Endodermal cell (in vitro differentiated cells): ENCODE measurements around the gene SLC16A13. TPM values are rescaled to one million over a fixed set of nuclear protein-coding genes. Genes with fewer than 3 reads are reported as not detected.

Source experiments
- DNase-seq: peaks from one replicate; pipeline ENCODE4 v3.0.0-alpha.2; 2017
- H3K27ac ChIP-seq: 2 replicates; pipeline ENCODE4 v1.5.1; 2013; ENCODE audit warnings: mild to moderate bottlenecking, low read depth, low read length, moderate library complexity
- H3K27me3 ChIP-seq: 2 replicates; pipeline ENCODE4 v1.6.1; 2013; ENCODE audit warnings: mild to moderate bottlenecking, low read length, moderate library complexity; ENCODE audit not compliant: insufficient read depth, control insufficient read depth, poor library complexity, severe bottlenecking
- H3K36me3 ChIP-seq: 2 replicates; pipeline ENCODE4 v1.7.0; 2013; ENCODE audit warnings: mild to moderate bottlenecking, low read length, moderate library complexity; ENCODE audit not compliant: control insufficient read depth, insufficient read depth
- H3K4me1 ChIP-seq: one replicate; pipeline ENCODE4 v1.7.0; 2013; ENCODE audit warnings: low read length; ENCODE audit not compliant: control insufficient read depth, insufficient read depth
- H3K4me3 ChIP-seq: 2 replicates; pipeline ENCODE4 v1.5.1; 2013; ENCODE audit warnings: mild to moderate bottlenecking, low read length, moderate library complexity
- H3K9ac ChIP-seq: 2 replicates; pipeline ENCODE4 v1.6.1; 2013; ENCODE audit warnings: mild to moderate bottlenecking, low read length, moderate library complexity; ENCODE audit not compliant: poor library complexity, severe bottlenecking; ENCODE audit errors: extremely low read depth
- H3K9me3 ChIP-seq: 2 replicates; pipeline ENCODE4 v1.6.1; 2013; ENCODE audit warnings: mild to moderate bottlenecking, low read length, moderate library complexity; ENCODE audit not compliant: control insufficient read depth
- H3K27ac Mint-ChIP-seq: 2 replicates; pipeline ENCODE4 v1.8.0; 2020; ENCODE audit warnings: mixed read lengths
- H3K27me3 Mint-ChIP-seq: 2 replicates; pipeline ENCODE4 v1.8.0; 2021; ENCODE audit warnings: mild to moderate bottlenecking, mixed read lengths; ENCODE audit not compliant: insufficient read depth
- H3K36me3 Mint-ChIP-seq: 2 replicates; pipeline ENCODE4 v1.8.0; 2020; ENCODE audit warnings: low read depth, mixed read lengths
- H3K4me1 Mint-ChIP-seq: 2 replicates; pipeline ENCODE4 v1.8.0; 2020; ENCODE audit warnings: mixed read lengths
- H3K4me3 Mint-ChIP-seq: 2 replicates; pipeline ENCODE4 v1.8.0; 2020; ENCODE audit warnings: mild to moderate bottlenecking, moderate library complexity, mixed read lengths
- H3K9me3 Mint-ChIP-seq: 2 replicates; pipeline ENCODE4 v1.8.0; 2020; ENCODE audit warnings: mild to moderate bottlenecking, mixed read lengths
- WGBS, 2 experiments: methylation state at CpG; one replicate each; pipeline versions ENCODE4 v1.1.5 to v1.1.7; 2013; ENCODE audit warnings: missing lambda C conversion rate in 2 of 2, mixed read lengths in 1 of 2; ENCODE audit not compliant: insufficient coverage in 1 of 2, insufficient read length in 1 of 2; 5-methylcytosine and 5-hydroxymethylcytosine counted together
- total RNA-seq, 2 donors: library from RNA; stranded (reverse); fragmentation: NEBNext Ultra II Directional in 1 of 2; extraction: Animal tissue kit (Norgen Biotek cat#: 25700) in 1 of 2; gene quantifications; 2 replicates in 1 of 2; 3 replicates in 1 of 2; pipeline ENCODE4 v1.2.1, GENCODE V29; 2021
- TF ChIP-seq, protein P1 (sequence below): fragments of 200-600 bp; sonication (generic); conservative IDR thresholded peaks from 2 replicates; pipeline ENCODE4 v1.5.0; 2021; ENCODE audit warnings: antibody characterized with exemption, mild to moderate bottlenecking

SLC16A13 gene
- total RNA-seq, 2 donors from 2014 or later = 18.8 to 19.9 TPM

GRCh38 chr17:7041607-7042500, 6.0 kb downstream of the SLC16A13 start:
- H3K27me3 ChIP-seq = peaks cover 55% of the 10 kb centered on the region
- 19 to 28% methylated on average over 14 to 43 of the region's 43 CpGs for WGBS, 2 experiments
- H3K36me3 ChIP-seq = no peaks in the 10 kb centered on the region
- Mint-ChIP-seq H3K27me3 (peaks cover 41% of the 10 kb centered on the region), H3K4me3 (peak overlapping the region; percentile 44), H3K9me3 (no peaks in the 10 kb centered on the region), H3K36me3 (peaks cover 6% of the 10 kb centered on the region), H3K27ac (no peak overlapping the region), H3K4me1 (peaks cover 13% of the 10 kb centered on the region)
- DNase-seq = peak; percentile 82
- no peak overlapping the region for H3K9ac ChIP-seq
- H3K27ac ChIP-seq = no peak overlapping the region
- TF ChIP-seq, protein P1, sequence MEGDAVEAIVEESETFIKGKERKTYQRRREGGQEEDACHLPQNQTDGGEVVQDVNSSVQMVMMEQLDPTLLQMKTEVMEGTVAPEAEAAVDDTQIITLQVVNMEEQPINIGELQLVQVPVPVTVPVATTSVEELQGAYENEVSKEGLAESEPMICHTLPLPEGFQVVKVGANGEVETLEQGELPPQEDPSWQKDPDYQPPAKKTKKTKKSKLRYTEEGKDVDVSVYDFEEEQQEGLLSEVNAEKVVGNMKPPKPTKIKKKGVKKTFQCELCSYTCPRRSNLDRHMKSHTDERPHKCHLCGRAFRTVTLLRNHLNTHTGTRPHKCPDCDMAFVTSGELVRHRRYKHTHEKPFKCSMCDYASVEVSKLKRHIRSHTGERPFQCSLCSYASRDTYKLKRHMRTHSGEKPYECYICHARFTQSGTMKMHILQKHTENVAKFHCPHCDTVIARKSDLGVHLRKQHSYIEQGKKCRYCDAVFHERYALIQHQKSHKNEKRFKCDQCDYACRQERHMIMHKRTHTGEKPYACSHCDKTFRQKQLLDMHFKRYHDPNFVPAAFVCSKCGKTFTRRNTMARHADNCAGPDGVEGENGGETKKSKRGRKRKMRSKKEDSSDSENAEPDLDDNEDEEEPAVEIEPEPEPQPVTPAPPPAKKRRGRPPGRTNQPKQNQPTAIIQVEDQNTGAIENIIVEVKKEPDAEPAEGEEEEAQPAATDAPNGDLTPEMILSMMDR = no peak
- no peaks in the 10 kb centered on the region for H3K9me3 ChIP-seq
- no peak overlapping the region for H3K4me3 ChIP-seq
- H3K4me1 ChIP-seq = peaks cover 4% of the 10 kb centered on the region

DNA sequence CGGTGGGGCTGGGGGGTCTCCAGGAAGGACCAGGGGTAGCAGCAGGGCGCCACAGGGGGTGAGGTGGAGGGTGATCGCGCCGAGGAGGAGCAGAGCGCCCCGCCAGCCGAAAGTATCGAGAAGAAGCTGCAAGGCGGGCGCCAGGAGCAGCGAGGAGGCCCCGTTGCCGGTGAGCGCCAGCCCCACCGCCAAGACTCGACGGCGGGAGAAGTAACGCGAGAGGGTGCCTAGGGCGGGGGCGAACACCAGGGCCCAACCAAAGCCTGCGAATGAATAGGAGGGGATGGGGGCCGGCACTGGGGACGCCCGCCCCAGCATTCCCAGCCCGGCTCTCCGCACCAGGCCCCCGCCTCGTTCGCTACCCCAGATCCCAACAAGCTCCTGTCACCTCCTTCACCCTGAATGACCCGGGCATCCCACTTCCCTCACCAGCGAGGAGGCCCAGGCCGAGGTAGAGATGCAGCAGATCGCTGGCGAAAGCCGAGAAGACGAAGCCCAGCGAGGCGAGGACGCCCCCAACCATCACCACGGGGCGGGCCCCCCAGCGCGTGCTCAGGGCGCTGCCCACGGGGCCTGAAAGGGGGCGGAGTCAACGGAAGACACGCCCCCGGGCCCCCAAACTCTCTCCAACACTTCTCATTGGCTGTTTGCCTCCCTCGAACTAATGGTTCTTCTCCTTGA, 6.8 kb downstream of the SLC16A13 start:
- H3K4me1 Mint-ChIP-seq = peaks cover 14% of the 10 kb centered on the region
- TF ChIP-seq, protein P1 = no peak
- no peaks in the 10 kb centered on the region for H3K9me3 Mint-ChIP-seq
- H3K4me3 ChIP-seq = no peak overlapping the region
- peaks cover 6% of the 10 kb centered on the region for H3K36me3 Mint-ChIP-seq
- no peak overlapping the region for H3K27ac ChIP-seq
- H3K27me3 Mint-ChIP-seq = peaks cover 42% of the 10 kb centered on the region
- DNase-seq = peak; percentile 86
- H3K36me3 ChIP-seq = no peaks in the 10 kb centered on the region
- H3K4me1 ChIP-seq = peaks cover 4% of the 10 kb centered on the region
- WGBS, 2 experiments = 8 to 15% methylated on average over 7 to 53 of the region's 53 CpGs
- H3K27ac Mint-ChIP-seq = no peak overlapping the region
- peaks cover 55% of the 10 kb centered on the region for H3K27me3 ChIP-seq
- H3K9ac ChIP-seq = no peak overlapping the region
- H3K4me3 Mint-ChIP-seq = peak overlapping the region; percentile 44
- H3K9me3 ChIP-seq = no peaks in the 10 kb centered on the region

DNA sequence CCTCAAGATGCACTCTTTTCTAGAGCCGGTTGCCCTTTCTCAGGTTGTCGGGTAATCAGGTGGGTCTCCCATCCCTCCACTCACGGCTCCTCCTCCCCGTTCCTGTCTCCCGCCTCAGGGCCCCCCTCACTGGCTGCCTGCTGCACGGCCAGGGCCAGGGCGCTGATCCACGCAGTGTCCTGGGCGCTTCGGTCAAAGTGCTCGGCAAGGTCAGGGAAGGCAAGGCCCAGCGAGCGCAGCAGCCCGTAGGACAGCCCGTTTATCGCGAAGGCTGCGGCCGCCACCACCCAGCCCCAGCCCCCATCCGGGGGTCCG, 7.3 kb downstream of the SLC16A13 start:
- H3K27ac Mint-ChIP-seq = no peak overlapping the region
- TF ChIP-seq, protein P1 = no peak
- H3K4me1 ChIP-seq = peaks cover 4% of the 10 kb centered on the region
- no peaks in the 10 kb centered on the region for H3K9me3 ChIP-seq
- H3K4me3 ChIP-seq = no peak overlapping the region
- H3K4me3 Mint-ChIP-seq = peak overlapping the region; percentile 44
- no peak overlapping the region for H3K27ac ChIP-seq
- H3K27me3 Mint-ChIP-seq = peaks cover 42% of the 10 kb centered on the region
- DNase-seq = no peak
- no peak overlapping the region for H3K9ac ChIP-seq
- 11 to 19% methylated on average over 5 to 21 of the region's 21 CpGs for WGBS, 2 experiments
- no peaks in the 10 kb centered on the region for H3K36me3 ChIP-seq
- peaks cover 14% of the 10 kb centered on the region for H3K4me1 Mint-ChIP-seq
- peaks cover 6% of the 10 kb centered on the region for H3K36me3 Mint-ChIP-seq
- H3K27me3 ChIP-seq = peaks cover 55% of the 10 kb centered on the region
- no peaks in the 10 kb centered on the region for H3K9me3 Mint-ChIP-seq
